Astrocyte of the cerebellum (primary cell): ENCODE results near the gene FAAH2.
"Not testable (repeated sequence)": the region's sequence is repeated elsewhere in the genome, so short reads cannot be mapped to it uniquely, and the experiment has no call there.

ENCODE experiments used
- DNase-seq: peaks from one replicate; pipeline ENCODE4 v3.0.0-alpha.2; 2011; ENCODE audit warnings: low read depth
- H3K4me3 ChIP-seq: 2 replicates; pipeline ENCODE4 v1.5.1; 2011; ENCODE audit warnings: mild to moderate bottlenecking, low read depth, low read length, moderate library complexity
- in situ Hi-C: cut with HindIII; loops from 2 replicates; pipeline ENCODE4 v1.10.0; 2017; ENCODE audit warnings: low sequenced_read_pairs
- TF ChIP-seq, protein P1 (sequence below): IDR thresholded peaks from 2 replicates; pipeline ENCODE4 v1.5.1; 2012; ENCODE audit warnings: low read length, low read depth, moderate library complexity, mild to moderate bottlenecking; ENCODE audit errors: missing control alignments

FAAH2 gene

DNA sequence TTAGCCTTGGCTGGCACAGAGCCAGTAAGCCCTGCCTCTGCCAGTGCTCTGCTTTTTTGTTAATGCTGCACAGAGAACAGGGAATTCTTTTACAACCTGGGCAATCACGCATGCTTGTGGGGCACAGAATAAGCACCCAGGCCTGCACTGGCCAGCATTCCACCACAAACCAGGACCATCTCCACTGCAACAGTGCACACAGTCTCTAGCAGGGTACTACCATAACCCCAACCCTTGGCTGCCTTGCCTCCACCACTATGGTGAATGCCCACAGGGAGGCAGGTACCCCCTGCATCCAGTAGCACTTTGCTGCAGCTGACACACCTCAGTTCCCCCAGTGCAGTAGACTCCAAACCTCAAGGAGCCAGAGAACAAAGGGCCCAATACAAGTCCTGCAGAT is 19.2 kb upstream of the FAAH2 start:
- no peak for DNase-seq
- TF ChIP-seq, protein P1, sequence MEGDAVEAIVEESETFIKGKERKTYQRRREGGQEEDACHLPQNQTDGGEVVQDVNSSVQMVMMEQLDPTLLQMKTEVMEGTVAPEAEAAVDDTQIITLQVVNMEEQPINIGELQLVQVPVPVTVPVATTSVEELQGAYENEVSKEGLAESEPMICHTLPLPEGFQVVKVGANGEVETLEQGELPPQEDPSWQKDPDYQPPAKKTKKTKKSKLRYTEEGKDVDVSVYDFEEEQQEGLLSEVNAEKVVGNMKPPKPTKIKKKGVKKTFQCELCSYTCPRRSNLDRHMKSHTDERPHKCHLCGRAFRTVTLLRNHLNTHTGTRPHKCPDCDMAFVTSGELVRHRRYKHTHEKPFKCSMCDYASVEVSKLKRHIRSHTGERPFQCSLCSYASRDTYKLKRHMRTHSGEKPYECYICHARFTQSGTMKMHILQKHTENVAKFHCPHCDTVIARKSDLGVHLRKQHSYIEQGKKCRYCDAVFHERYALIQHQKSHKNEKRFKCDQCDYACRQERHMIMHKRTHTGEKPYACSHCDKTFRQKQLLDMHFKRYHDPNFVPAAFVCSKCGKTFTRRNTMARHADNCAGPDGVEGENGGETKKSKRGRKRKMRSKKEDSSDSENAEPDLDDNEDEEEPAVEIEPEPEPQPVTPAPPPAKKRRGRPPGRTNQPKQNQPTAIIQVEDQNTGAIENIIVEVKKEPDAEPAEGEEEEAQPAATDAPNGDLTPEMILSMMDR, result no peak
- no peak overlapping the region for H3K4me3 ChIP-seq
- in situ Hi-C loops, result no loop called here

DNA sequence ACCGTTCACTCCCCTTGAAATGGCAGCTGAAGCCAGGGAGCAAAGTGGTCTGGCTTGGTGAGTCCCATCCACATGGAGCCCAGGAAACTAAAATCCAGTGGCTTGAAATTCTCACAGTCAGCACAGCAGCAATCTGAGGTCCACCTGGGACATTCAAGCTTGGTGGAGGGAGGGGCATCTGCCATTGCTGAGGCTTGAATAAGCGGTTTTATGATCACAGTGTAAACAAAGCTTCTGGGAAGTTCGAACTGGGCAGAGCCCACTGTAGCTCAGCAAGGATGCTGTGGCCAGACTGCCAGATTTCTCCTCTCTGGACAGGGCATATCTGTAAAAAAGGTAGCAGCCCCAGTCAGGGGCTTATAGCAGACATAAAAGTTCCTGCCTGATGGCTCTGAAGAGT is 15.5 kb upstream of the FAAH2 start:
- TF ChIP-seq, protein P1, result no peak
- no peak for DNase-seq
- H3K4me3 ChIP-seq, result no peak overlapping the region
- in situ Hi-C loops, result no loop called here

DNA sequence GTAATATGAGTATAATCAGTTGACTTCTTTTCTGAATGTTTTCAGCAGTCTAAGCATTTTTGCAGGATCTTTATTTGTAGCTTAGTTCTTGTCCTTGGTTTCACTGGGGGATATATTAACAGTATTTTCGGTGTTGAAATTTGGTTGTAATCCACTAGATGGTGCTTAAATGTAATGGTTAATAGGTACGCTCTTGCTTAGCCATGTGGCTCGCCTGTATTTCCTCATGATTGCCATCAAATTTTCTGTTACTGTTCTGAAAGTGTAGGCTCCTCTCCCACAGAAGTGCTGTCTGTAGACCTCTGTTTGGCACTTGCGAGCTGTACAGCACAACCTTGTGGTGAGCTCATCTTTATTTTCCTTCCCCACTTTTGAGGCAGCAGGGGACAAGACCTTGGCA is 3.9 kb upstream of the FAAH2 start:
- H3K4me3 ChIP-seq, result no peak overlapping the region
- TF ChIP-seq, protein P1, result no peak
- in situ Hi-C loops, result loop anchor here (5.0 kb wide), 1 partner anchor 40 kb away; no protein-coding TSS in a partner anchor
- DNase-seq, result no peak

DNA sequence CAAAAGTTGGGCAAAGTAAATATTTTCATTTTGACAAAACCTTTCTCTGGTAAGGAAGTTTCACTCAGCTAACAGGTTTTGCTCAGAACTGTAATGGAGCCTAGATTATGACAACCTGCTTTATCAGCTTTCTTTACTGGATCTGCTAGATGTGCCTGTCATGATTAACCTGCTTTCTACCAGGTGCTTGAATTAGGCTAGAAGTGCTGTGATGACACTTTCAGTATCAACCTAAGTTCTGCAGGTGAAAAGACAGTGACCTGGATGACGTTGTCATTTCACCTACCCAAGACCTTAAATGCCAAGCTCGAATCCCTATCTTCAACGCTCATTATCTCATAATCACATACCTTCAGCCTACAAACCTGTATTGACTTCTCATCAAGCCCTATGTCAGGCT is 1.5 kb upstream of the FAAH2 start:
- in situ Hi-C loops, result no loop called here
- no peak overlapping the region for H3K4me3 ChIP-seq
- TF ChIP-seq, protein P1, result no peak

DNA sequence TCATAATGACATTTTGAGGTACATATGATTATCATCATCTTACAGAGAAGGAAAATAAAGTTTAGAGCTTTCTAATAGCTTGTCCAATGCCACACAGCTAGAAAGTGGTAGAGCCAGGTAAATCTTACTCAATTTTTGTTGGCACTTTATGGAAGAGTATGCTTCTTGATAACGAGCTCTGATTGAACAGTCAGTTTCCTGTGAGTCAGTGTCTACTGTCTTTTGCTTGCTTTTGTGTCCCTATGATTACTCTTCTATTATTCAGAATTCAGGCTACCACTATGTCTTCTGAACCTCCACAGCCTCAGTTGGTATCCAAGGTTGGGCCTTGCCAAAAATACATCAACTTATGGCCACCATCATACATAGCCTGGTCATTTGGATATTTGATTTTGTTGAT is 2.6 kb downstream of the FAAH2 start:
- in situ Hi-C loops, result no loop called here
- no peak for DNase-seq
- no peak overlapping the region for H3K4me3 ChIP-seq
- TF ChIP-seq, protein P1, result no peak

More for the DNA sequence above, 1.5 kb upstream of the FAAH2 start:
- DNase-seq, result no peak

DNA sequence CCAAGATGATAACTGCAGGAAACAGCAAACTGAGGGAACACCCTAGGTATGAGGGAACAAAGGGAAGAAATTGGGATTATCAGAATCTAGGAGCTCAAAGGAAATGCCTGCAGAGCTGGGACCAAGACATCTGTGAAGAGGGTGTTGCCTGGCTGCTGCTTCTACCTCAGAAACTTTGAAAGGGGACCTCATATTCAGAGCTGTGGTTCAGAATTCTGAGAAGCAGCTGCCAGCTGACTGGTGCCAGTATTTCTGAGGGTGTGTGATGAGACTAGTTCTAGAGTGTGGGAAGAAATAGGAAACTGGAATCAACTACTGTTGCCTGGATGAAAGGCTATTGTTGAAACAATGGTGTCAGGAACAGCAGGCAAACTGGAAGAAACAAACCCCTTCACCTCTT is 8.5 kb downstream of the FAAH2 start:
- DNase-seq, result no peak
- TF ChIP-seq, protein P1, result no peak
- in situ Hi-C loops, result no loop called here
- H3K4me3 ChIP-seq, result no peak overlapping the region

DNA sequence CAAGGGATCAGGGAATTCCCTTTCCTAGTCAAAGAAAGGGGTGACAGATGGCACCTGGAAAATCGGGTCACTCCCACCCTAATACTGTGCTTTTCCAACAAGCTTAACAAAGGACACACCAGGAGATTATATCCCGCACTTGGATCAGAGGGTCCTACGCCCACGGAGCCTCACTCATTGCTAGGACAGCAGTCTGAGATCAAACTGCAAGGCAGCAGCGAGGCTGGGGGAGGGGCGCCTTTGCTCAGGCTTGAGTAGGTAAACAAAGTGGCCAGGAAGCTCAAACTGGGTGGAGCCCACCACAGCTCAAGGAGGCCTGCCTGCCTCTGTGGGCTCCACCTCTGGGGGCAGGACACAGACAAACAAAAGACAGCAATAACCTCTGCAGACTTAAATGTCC is 9.2 kb downstream of the FAAH2 start:
- H3K4me3 ChIP-seq, in situ Hi-C loops, DNase-seq: not testable (repeated sequence)
